ENCODE measurements around the gene NMNAT2. TPM values are rescaled to one million over a fixed set of nuclear protein-coding genes. Genes with fewer than 3 reads are reported as not detected.

NMNAT2 gene
- total RNA-seq, 4 donors from 2014 or later = 0.20 to 0.48 (median 0.27) TPM; not detected in 1

GRCh38 chr1:183419399-183419798 is 1.2 kb upstream of the NMNAT2 start:
- peaks cover 83% of the 10 kb centered on the region for H3K27me3 ChIP-seq
- TF ChIP-seq POLR2AphosphoS5 (IDR thresholded peaks at IDR 0.05) (no peak), EP300 (IDR thresholded peaks at IDR 0.05; ENCODE audit: low read depth) (no peak), CTCF (IDR thresholded peaks at IDR 0.05) (no peak), POLR2A (IDR thresholded peaks at IDR 0.05) (no peak)
- no peak overlapping the region for H3K4me3 ChIP-seq
- 69 to 77% methylated on average over 3 of the region's 3 CpGs for WGBS, 2 donors (ENCODE audit: low coverage in 1 of 2)
- H3K9me3 ChIP-seq = no peaks in the 10 kb centered on the region
- intact Hi-C loops (cut with DNase I; ENCODE audit: low total_unique reads) = no loop called here
- DNase-seq = no peak
- no peak overlapping the region for H3K27ac ChIP-seq
- peaks cover 0 to 20% (median 17%) of the 10 kb centered on the region in 4 donors for H3K4me1 ChIP-seq
- no peaks in the 10 kb centered on the region for H3K36me3 ChIP-seq
- in situ Hi-C loops (cut with MboI; ENCODE audit: low pct_ligation_motif_present in 1 of 4, low pct_unique_long_range_greater_than_20kb in 1 of 4, low sequenced_read_pairs in 3 of 4) = no loop called here

GRCh38 chr1:183418696-183419095 is 516 bp upstream of the NMNAT2 start:
- Histone ChIP-seq H3K27me3 (peaks cover 78% of the 10 kb centered on the region), H3K9me3 (no peaks in the 10 kb centered on the region), H3K36me3 (no peaks in the 10 kb centered on the region), H3K27ac (no peak overlapping the region), H3K4me3 (no peak overlapping the region), H3K4me1 (peaks cover 0 to 20% (median 17%) of the 10 kb centered on the region in 4 donors)
- in situ Hi-C loops (cut with MboI; ENCODE audit: low pct_ligation_motif_present in 1 of 4, low pct_unique_long_range_greater_than_20kb in 1 of 4, low sequenced_read_pairs in 3 of 4) (no loop called here), intact Hi-C loops (cut with DNase I; ENCODE audit: low total_unique reads) (no loop called here)
- WGBS, 2 donors (ENCODE audit: low coverage in 1 of 2) = 60 to 89% methylated on average over 1 to 6 of the region's 6 CpGs
- no peak for DNase-seq
- TF ChIP-seq POLR2AphosphoS5 (IDR thresholded peaks at IDR 0.05) = no peak
- TF ChIP-seq POLR2A (IDR thresholded peaks at IDR 0.05) = no peak

GRCh38 chr1:183416850-183417771 is 1.1 kb downstream of the NMNAT2 start:
- H3K27me3 ChIP-seq = peaks cover 67% of the 10 kb centered on the region

GRCh38 chr1:183414365-183414764 is 3.8 kb downstream of the NMNAT2 start:
- H3K27me3 ChIP-seq = peaks cover 47% of the 10 kb centered on the region
- no peaks in the 10 kb centered on the region for H3K9me3 ChIP-seq
- in situ Hi-C loops (cut with MboI; ENCODE audit: low pct_ligation_motif_present in 1 of 4, low pct_unique_long_range_greater_than_20kb in 1 of 4, low sequenced_read_pairs in 3 of 4) = no loop called here
- DNase-seq = no peak
- no peak overlapping the region for H3K4me3 ChIP-seq
- intact Hi-C loops (cut with DNase I; ENCODE audit: low total_unique reads) = no loop called here
- H3K4me1 ChIP-seq = peaks cover 0 to 20% (median 17%) of the 10 kb centered on the region in 4 donors
- H3K27ac ChIP-seq = no peak overlapping the region
- H3K36me3 ChIP-seq = no peaks in the 10 kb centered on the region
- TF ChIP-seq POLR2A (IDR thresholded peaks at IDR 0.05) = no peak
- no peak for TF ChIP-seq CTCF (IDR thresholded peaks at IDR 0.05)
- no peak for TF ChIP-seq EP300 (IDR thresholded peaks at IDR 0.05; ENCODE audit: low read depth)
- no peak for TF ChIP-seq POLR2AphosphoS5 (IDR thresholded peaks at IDR 0.05)

More at GRCh38 chr1:183416850-183417771, 1.1 kb downstream of the NMNAT2 start:
- intact Hi-C loops (cut with DNase I; ENCODE audit: low total_unique reads) (no loop called here), in situ Hi-C loops (cut with MboI; ENCODE audit: low pct_ligation_motif_present in 1 of 4, low pct_unique_long_range_greater_than_20kb in 1 of 4, low sequenced_read_pairs in 3 of 4) (no loop called here)
- TF ChIP-seq POLR2A (IDR thresholded peaks at IDR 0.05) (no peak), CTCF (IDR thresholded peaks at IDR 0.05) (no peak), POLR2AphosphoS5 (IDR thresholded peaks at IDR 0.05) (no peak), EP300 (IDR thresholded peaks at IDR 0.05; ENCODE audit: low read depth) (no peak)
- no peaks in the 10 kb centered on the region for H3K9me3 ChIP-seq
- no peak overlapping the region for H3K27ac ChIP-seq
- 14 to 19% methylated on average over 2 to 69 of the region's 69 CpGs for WGBS, 2 donors (ENCODE audit: low coverage in 1 of 2)
- H3K4me1 ChIP-seq = peaks cover 0 to 20% (median 17%) of the 10 kb centered on the region in 4 donors
- no peaks in the 10 kb centered on the region for H3K36me3 ChIP-seq
- peak overlapping the region in 2 of 4 donors; percentile 6 to 33 for H3K4me3 ChIP-seq
- DNase-seq = peak; percentile 31

Measured in transverse colon (tissue), 4 donors.